Measurements from ENCODE around the gene ZSWIM6.

GRCh38 chr5:61289669-61290306 is 42.3 kb upstream of the ZSWIM6 start:
- no peak for TF ChIP-seq EZH2 (IDR thresholded peaks at IDR 0.05; ENCODE audit: borderline replicate concordance, low read length)
- TF ChIP-seq CTCF (conservative IDR thresholded peaks at IDR 0.05 in 1 of 2, IDR thresholded peaks at IDR 0.05 in 1 of 2; ENCODE audit: extremely low read depth in 1 of 2, insufficient read depth in 1 of 2, low read depth in 1 of 2, low read length in 2 of 2): no peak

Data from mammary epithelial cell (primary cell).